AG08395 (cell line): ENCODE measurements around the gene SERP1.
"Not testable (repeated sequence)": the region's sequence is repeated elsewhere in the genome, so short reads cannot be mapped to it uniquely, and the experiment has no call there.

Experiments used
- DNase-seq: peaks from one replicate; pipeline ENCODE4 v3.0.0; 2012; ENCODE audit warnings: mixed read lengths, low spot score

SERP1 gene

DNA sequence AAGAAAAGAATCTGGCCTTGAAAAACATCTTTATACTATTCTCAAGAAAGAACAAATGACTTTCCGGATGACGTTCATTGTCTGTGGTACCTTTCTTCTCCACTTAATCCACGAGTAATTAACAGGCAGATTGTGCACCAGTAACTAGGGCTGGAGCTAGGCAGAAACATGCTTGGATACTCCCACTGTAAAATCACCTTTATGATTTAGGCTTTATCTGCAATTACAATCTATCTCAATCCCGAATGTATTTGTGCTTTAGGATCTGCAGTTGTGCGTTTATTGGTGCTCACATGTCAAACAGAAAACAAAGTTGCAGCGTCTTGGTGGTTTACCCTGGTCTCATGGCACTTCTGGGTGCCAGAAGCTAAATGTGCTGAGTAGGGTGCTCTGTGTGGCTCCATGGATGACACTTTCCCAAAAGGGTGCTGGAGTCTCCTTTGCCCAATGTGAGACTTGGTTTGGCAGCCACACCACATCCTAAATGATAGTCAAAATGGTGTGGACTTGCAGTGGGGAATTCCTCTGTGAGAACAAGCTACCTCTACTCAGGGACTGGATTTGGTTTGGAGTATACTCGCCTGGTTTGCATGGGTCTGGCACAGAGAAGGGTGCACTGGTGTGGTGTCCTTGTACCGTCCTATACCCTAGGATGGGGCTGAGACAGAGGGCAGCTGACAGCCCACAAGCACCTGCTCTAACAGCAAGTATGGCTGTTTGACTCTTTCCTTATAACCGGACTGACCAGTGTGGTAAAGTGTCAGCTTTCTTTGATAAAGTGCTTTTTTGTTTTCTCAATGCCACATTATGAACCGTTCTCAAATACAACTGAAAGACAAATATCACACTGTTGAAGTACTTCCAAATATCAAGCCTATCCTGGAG lies 7.7 kb downstream of the SERP1 start:
- DNase-seq = no peak

DNA sequence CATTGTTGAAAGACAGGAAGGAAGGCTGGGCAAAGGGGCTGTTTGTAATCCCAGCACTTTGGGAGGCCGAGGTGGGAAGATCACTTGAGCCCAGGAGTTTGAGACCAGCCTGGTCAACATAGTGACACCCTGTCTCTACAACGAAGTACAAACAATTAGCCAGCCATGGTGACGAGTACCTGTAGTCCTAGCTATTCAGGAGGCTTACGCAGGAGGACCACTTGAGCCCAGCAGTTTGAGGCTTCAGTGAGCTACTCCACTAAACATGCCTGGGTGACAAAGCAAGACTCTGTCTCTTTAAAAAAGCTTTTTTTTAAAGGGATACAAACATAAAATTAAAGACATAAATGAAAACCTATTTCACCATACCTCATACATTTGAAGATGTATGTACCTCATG lies 11.1 kb downstream of the SERP1 start:
- DNase-seq = no peak

- DNase-seq = no peak
These were observed 14.5 kb downstream of the SERP1 start for GRCh38 chr3:150531775-150532174.

DNA sequence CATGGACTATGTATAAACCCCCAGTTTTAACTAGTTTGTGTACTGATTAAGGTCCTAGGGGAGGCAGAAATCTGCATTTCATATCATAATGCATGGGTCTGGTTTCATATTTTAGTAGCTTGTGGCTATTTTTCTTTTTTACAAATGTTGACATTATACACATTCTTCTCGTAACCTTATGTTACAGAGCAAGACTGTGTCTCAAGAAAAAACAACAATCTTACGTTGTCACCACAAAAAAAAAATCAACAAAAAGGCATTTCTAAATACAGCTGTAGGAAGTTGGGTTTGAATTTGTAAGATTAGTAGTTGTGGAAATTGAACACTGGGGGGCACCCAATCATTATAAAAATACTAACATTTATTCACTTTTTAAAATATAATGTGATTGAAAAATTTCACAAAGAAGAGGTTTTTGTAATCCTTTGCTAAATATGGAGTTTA lies 17.9 kb downstream of the SERP1 start:
- peak; percentile 21 for DNase-seq

DNA sequence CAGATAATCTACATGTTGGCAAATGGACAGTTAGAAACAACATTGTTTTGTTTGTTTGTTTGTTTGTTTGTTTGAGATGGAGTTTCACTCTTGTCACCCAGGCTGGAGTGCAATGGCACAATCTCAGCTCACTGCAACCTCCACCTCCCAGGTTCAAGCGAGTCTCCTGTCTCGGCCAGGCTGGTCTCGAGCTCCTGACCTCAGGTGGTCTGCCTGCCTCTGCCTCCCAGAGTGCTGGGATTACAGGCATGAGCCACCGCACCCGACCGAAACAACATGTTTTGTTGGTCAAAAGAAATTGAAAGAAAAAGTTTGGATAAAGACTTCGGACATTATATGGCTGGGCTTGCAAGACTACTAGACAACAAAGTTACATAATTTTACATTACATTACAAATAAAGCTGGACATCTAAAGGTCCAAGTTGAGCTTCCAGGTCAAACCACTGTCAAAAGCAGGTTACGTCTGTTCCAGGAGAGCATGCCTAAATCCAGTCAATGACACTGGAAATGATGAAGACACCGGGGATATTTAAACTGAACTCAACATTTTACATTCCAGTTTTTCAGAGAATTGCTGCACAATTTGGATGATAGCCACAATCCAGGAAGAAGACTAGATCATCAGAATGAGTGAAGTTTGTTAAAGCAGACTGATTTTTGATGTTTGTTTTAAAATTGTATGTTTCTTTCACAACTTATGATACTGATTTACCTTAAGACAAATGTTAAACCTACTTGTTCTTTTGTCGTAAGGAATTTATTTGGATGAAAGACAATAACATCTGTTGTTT lies 18.6 kb downstream of the SERP1 start:
- no peak for DNase-seq

DNA sequence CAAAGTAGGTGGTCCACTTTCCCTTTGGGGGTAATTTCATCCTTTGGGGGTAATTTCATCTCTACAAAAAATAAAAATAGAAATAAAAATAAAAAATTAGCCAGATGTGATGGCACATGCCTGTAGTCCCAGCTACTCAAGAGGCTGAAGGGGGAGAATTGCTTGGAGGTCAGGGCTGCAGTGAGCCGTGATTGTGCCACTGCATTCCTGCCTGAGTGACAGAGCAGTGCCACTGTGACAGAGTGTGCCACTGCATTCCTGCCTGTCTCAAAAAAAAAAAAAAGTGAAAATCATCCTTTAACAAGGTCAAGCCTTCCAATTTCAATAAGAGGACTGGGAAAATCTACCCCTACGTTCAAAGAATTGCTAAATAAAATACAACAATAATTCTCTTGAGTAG lies 22.8 kb downstream of the SERP1 start:
- DNase-seq = no peak

- DNase-seq = no peak
These were observed 24.8 kb downstream of the SERP1 start for GRCh38 chr3:150521463-150521862.

DNA sequence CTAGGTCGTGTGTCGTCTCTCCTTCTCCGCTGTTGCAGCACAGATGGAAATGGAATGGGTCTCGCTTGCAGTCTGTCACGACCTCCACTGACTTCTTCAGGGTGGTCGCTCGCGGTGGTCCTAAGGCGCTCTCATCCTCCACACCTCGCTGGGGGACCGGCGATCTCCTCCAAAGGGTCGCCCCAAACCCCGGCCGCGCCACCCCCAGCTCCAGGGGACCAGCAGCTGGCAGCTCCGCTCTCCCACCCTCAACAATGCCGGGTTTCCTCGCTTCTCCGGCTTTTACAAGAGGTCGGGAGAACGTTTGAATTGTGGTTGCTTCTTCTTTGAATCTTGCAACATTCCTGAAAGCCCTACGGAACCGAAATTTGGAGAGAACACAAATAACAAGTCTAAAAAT lies 25.9 kb downstream of the SERP1 start:
- DNase-seq = no peak

DNA sequence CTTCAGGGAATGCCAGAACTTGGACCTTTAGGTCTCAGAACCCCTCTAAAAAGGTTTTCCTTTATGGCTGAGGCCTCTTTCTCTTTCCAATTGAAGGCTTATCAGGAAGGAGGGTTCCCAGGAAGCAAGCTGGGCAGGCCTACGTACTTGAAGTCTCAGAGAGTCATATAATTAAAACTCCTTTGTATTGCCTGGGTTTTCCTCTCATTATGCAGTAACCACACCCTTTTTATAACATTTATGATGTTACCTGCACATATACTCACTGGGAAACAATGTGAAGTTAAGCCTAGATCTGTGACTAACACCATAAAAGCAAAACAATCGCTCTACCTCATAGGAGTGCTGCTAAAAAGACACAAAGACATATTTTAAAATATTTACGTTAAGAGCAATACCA lies 27.3 kb downstream of the SERP1 start:
- no peak for DNase-seq

GRCh38 chr3:150515210-150515609 lies 31.1 kb downstream of the SERP1 start:
- no peak for DNase-seq

DNA sequence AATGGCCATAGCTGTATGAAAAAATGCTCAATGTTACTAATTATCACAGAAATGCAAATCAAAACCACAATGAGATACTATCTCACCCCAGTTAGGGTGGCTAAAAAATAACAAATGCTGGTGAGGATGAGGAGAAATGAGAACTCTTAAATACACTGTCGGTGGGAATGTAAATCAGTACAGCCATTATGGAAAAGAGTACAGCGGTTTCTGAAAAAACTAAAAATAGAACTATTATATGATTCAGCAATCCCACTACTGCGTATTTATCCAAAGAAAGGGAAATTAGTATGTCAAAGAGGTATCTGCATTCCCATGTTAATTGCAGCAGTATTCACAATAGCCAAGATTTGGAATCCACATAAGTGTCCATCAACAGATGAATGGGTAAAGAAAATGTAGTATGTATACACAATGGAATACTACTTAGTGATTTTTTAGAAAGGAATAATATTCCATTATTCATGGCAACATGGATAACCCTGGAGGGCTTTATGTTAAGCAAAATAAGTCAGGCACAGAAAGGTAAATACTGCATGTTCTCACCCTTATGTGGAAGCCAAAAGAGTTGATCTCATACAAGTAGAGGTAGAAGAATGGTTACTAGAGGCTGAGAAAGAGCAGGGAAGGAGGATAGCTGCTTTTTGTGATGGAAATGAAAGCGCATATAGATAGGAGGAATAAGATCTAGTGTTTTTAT lies 35.0 kb downstream of the SERP1 start:
- no peak for DNase-seq

DNA sequence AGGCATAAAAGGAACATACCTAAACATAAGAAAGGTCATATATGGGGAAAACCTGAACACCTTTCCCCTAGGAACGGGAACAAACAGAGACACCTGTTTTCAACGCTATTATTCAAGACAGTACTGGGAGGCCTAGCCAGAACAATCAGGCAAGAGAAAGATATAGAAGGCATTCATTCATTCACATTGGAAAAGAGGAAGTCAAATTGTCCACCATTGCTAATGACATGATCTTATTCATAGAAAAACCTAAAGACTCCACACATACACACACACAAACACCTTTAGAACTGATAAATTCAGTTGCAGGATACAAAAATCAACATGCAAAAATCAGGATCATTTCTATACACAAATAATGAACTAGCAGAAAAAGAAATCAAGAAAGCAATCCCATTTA lies 36.5 kb downstream of the SERP1 start:
- DNase-seq = no peak

DNA sequence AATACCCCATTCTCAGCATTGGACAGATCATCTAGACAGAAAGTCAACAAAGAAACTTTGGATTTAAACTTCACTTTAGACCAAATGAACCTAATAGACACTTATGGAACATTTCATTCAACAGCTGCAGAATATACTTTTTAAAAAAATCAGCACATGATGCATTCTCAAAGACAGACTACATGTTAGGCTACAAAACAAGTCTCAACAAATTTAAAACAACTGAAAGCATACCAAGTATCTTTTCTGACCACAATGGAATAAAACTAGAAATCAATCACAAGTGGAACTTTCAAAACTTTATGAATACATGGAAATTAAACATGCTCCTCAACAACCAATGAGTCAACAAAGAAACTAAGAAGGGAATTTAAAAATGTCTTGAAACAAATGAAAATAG lies 37.9 kb downstream of the SERP1 start:
- DNase-seq = no peak

DNA sequence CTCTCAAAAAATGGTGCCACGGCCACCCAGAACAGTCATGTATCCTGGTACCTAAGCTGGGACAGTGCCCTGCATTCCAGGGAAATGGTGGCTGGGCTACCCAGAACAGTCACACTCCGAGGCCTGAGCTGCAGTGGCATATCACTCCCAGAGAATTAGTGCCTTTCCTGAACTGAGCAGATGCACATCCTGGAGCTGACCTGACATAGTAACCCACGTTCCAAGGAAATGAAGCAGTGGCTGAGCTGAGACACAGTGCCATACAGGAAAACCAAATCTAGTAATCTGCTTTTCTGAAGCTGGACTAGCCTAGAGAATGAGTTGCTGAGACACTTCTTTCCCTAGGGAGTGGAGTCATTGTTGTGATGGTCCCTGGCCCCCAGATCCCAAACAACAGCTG lies 41.8 kb downstream of the SERP1 start:
- no peak for DNase-seq

GRCh38 chr3:150503402-150504099 lies 42.7 kb downstream of the SERP1 start:
- no peak for DNase-seq

DNA sequence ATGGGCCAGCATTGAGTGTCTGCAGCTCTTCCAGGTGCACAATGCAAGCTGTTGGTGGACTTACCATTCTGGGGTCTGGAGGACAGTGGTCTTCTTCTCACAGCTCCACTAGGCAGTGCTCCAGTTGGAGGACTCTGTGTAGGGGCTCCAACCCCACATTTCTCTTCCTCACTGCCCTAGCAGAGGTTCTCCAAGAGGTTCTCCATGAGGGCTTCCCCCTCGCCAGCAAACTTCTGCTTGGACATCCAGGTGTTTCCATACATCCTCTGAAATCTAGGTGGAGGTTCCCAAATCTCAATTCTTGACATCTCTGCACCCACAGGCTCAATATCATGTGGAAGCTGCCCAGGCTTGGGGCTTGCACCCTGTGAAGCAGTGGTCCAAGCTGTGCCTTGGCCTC lies 45.3 kb downstream of the SERP1 start:
- not testable (repeated sequence) for DNase-seq

DNA sequence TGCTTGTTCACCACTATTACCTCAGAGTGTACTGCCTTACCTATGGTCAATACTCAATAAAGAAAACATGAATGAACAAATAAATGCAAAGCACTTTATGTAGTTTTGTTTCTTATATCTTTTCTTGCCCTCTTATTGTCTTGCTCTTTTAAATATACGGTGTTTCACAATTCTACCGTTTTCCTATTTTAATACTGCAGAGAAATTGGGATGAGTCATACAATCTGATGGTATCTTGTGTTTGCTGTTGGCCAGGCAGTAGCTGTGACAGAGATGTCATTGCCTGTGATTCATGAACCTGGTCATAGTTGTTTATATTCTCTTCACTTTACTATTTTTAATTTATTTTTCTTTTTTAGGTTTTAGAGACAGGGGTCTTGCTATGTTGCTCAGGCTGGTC lies 48.3 kb downstream of the SERP1 start:
- DNase-seq = peak; percentile 58

GRCh38 chr3:150495563-150496168 lies 50.6 kb downstream of the SERP1 start:
- peak; percentile 58 for DNase-seq

DNA sequence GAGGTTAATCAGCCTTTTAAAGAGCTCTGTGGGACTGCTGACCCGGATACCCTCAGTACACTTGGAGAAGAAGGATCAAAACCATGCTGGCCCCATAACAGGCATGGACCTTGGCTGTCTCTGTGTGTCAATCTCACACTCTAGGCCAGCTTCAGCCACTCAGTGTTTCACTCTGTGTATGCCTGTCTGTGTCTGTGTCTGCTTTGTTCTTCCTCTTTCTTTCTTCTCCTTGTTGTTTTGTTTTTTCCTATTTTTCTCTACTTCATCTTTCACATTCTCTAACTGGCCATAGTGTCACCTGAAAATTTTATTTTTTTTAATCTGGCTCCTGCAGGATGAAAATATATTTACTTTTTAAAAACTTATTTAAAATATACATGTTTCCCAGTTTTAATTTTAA lies 51.1 kb downstream of the SERP1 start:
- no peak for DNase-seq

DNA sequence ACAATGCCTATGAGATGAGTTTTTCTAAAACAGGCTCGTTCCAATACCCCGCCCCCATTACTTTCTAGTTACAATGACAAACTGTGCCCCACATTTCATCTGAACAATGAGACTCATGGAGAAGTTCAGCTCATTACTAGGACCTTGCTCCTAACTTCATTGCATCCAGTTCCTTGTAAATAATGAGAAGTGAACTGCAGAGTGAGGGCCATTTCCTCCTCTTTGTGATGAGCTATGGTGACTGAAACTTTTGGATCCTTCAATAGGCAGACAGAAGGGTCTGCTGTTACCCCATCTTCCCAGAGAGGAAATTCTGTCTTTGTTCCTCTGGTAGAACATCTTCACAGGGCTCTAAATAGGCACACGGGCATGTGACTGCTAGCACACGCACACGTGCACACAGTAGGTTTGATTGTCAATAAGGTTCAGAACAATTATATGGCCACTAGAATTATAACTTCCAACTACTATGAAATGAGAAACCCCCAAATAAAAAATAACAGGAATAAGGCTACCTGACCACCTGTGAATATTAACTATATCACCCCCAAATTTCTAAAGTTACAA lies 51.8 kb downstream of the SERP1 start:
- DNase-seq = no peak
